Activated CD4-positive, CD25-positive, alpha-beta regulatory T cell (primary cell): ENCODE data around the gene FGF12.
A peak's percentile ranks its signal among the peaks of the same experiment; 100 is the strongest.

Experiments used
- DNase-seq, 4 experiments: peaks; one replicate each; lab custom pipeline; 2025; lab: John Stamatoyannopoulos, UW

Gene FGF12

DNA sequence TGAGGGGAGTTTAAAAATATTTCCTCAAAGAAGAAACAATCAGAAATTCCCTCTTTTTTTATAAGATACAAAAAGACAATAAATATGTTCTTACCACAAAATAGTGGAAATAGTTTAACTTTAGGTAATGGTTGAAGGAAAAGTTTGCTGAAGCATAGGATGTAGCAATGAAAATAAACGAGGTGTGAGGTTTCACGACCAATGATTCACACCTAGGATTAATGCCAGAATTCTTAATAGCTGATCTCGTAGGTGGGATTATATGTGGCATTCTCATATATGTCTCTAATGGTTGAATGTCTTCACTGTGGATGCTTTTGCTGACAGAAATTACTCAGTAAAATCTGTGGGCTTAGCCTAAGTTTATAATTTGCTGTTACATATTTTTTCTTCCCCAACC is 467.7 kb downstream of the FGF12 start:
- DNase-seq, result no peak

DNA sequence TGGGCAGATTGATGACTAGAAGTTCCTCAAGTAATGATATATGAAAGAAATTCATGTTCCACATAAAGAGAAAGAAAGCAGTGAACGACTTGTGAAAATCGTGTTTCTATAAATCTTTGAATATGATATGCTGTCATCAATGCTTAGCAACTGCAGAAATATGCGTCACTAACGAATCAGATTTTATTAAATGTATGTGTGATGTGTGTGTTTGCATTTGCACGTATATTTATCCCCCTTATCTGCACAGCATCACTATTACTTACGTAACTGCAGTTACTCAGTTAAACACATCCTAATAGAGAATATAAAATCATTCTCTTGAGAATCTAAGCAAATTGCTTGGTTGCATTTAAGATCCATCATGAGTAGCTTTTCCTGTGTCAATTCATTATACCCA is 468.6 kb downstream of the FGF12 start:
- DNase-seq, result no peak

DNA sequence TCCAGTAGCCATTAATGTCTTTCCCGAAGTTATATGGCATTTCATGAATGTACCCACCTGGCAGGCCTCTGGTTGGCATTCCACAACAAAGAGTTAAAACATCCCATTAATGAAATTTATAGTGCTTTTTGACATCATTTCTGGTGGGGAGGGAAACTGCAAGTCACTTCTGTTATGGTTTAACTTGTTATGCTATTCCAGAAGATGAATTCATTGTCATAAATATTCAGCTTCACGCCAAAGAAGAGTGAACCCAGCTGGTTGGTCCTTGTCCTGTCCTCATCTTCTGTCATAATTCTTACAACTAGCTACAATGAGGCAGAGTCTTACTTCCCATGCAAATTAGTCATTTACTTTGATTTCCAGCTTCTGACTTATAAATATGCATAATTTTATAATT is 471.5 kb downstream of the FGF12 start:
- DNase-seq, result no peak

DNA sequence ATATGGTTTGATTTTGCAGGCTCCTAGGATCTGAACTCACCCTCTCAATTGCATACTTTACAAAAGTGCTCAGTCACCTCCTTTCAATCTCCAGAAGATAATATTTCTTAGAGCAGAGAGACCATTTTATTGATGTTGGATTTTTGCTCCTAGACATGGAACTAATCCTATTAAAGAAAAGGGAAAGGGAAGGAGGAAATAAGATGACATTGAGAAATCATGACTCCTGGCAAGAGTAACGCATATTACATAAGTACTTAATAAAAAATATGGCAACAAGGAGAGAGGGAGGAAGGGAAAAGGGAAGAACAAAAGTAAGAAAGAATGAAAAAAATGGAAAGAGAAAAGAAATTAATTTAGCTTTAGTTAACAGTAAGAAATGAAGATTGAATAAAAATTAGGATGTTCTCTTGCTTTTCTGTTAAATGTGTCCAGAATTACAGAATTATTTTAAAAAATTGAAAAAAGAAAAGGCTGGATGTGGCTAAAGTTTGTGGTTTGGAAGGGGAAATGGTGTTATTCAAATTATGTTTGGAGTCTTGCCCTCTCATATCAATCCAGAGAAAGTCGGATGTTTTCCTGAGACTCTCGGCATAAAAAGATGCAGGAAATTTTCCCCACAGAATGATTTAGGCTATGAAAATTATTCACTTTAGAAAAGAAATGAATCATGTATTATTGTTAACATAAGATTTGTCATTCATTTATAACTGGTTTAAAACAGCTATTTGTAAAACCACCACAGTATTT is 474.0 kb downstream of the FGF12 start:
- no peak for DNase-seq

DNA sequence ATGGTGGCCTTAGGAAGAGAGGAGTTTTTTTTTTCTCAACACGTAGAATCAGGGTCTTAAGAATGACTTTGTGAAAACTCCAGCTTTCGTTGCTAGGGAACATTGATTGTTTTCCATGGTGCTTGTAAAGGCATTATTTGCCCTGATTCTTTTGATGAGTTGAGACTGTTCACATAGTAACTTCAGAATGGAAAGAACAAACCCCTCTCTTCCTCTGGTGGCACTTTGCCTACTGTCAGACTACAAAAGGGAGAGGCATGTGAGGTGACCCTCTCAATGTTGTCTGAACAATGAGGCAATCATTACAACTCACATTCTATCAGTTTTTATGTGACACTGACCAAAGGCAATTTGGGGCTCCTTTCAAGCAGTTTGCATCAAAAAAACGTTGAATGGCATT is 477.8 kb downstream of the FGF12 start:
- no peak for DNase-seq

DNA sequence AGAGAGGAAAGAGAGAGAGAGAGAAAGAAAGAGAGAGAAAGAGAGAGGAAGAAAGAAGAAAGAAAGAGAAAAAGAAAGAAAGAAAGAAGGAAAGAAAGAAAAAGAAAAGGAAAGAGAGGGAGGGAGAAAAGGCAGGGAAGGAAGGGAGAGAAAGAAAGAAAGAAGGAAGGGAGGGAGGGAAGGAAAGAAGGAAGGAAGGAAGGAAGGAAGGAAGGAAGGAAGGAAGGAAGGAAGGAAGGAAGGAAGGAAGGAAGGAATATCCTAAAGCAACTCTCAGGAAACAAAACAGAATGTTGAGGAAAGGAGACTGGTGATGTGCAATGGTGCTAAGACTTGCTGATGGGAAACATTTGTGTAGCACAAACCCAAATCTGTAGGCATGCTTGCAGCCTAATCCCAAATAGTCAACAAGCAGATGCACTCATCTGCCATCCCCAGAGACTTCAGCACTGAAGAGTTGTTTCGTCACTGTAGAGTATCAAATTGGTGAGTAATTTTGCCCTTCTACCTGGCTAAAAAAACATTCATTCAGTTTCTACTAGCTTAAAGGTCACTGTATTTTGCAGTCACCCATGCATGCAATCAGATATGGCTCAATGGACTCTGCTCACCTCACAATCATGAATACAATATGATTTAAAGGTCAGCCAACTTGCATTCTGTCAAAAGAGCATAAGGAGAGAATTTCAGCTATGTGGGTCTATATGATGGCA is 480.3 kb downstream of the FGF12 start:
- no peak for DNase-seq

DNA sequence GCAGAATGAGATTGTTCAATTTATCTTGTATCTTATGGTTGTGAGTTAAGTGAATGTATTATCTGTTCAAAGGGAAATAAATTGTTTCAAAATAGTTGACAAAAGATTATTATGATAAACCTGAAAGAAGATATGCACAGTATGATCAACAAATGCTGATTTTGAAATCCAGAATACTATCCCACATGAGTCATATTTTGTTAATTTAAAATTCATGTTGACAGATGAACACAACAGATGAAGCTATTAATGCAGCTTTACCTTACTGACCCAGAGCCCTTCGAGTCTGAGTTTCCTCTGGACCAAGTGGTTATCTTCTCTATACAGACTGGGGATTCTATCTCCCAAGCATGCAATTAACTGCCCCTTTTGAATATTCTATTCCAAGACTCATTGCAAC is 482.8 kb downstream of the FGF12 start:
- DNase-seq, result no peak

DNA sequence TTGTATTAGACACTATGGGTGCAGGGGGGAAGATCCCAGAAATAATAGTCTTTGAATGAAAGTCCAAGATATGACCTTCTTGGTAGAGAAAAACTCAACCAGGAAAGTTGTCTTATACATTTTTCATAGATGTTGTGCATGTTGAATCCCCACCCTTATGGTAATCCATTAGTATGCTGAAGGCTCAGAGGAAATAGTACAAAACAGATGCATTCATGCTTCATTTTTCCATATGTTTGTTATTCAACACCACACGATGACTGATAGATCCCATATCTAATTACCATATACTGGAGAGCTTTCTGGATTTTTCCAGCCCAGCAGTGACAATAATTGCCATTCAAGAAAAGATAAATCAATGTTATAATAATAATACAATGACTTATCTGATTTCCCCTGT is 487.4 kb downstream of the FGF12 start:
- no peak for DNase-seq

DNA sequence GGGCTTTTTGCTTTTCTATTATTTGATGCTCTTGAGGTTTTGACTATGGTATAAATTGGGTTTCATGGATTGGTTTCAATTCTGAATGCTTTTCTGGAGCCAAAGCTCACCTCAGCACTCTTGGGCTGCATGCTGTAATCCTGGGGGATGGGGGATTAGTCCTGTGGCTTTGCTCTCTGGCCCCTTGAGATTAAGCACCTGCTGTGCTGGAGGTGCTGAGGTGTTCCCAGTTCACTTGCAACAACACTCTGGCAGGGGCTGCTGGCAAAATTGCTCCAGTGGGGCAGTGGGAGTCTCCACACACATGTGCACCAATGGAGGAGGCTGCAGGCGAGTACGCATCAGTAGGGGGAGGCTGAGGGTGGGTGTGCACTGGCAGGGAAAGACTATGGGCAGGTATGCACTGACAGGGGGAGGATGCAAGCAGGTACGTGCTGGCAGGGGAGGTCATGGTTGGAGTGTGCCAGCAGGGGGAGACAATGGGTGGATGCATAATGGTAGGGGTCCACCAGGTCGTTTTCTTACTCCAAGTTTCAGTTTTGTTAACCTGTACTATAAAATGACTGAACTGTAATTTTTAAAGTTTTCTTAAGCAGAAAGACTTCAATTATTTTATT is 489.2 kb downstream of the FGF12 start:
- DNase-seq, result no peak

DNA sequence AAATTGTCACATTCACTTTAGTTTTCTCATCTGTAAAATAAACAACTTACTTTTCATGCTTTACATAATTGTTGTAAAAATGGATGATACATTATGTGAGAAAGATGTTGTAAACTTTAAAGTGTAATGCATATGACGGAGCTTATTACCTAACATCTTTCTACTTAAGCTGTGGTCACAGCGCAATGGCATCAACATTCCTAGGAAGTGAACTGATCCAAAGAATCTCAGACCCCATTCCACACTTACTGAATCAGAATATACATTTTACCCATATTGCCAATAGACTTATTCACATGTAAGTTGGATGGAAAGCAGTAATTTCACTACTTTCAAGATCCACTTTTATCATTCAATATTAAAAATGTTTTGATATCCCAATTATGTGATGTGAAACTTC is 497.5 kb downstream of the FGF12 start:
- no peak for DNase-seq

DNA sequence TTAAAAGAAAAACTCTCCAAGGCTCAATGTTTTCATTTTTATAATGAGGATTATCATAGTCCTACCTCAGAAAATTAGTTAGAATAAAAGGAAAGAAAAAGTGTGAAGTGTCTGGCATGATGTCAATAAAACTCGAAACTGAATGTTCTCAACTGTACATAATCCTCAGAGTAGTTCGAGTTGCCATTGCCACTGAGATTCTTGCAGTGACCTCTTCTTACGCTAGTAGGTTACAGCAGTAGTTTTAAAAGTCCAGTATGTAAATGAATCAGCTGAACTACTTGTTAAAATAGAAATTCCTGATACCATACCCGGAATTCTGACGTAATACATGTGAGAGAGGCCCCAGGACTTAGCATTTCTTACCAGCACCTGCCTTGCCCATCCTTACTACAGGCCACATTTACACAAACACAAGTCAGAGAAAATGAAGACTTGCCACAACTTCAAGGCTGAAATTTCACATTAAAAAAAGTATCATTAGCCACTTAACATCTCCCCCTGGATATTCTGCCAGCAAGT is 502.6 kb downstream of the FGF12 start:
- no peak for DNase-seq

DNA sequence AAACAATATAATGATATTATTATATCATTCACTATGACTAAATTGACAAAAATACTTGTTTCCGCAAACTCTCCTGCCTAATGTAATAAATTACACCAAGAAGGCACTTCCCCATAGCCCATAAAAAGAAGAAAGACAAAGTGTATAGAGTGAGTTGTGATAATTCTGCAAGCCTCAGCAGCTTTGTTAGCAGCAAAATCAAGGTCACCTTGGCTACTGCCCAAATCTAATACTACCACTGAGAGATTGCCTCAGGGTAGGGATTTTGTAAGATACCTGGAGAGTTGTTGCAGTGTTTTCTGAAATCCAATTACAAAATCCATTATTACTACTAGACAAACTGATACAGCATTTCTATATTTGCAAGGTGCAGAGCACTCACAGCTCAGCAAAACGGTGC is 503.5 kb downstream of the FGF12 start:
- no peak for DNase-seq

DNA sequence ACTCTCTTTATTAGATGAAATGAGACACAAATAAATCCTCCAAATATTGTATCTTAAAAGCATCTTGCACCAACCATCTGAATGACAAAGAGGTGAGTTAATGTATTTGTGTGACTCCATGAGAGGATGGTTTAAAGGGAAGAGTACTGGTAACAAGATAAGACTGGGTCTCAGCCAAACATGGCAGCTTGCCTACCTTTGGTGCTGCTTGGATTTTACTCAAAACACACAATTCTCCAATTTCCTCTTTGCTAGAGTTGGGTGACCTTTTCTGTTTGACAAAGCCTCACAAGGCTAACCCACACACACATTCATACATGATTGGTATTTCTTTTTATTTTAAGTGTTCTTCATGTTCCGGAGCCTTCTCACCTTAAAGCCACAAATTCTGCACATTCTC is 506.4 kb downstream of the FGF12 start:
- DNase-seq, result no peak

DNA sequence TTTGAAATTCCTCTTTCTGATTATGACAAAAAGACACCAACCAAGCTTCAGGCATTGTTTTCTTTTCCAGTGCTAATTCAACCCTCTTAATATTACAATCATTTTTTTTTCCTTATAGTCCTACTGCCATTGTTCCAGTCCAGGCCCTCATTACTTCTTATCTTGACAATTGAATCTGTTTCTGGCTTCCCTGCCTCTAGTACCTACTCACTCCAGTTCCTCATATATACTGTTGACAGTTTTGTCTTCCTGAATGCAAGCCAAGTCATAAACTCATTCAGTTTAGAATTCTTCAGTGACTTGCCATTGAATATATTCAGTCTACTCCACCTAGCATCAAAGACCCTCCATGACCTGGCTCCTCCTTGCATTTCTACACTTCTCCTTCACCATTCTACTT is 507.4 kb downstream of the FGF12 start:
- DNase-seq, result no peak

DNA sequence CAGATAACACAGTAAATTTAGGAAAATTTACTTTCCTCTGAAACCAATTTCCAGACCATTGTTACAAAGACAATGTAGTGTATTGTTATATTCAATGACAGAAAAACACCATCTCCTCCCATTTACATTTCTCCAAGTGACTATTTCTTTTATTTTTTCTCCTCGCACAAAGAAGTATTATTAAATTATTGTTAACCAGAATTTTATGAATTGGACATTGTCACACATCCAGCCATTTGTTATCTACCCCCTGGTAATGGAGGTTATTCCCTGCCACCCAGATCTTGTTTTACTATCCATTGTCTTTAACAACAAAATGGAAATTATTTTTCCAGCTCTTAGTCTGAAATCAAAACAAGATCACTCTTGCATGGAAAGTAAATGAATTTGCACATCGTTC is 511.3 kb downstream of the FGF12 start:
- no peak for DNase-seq

DNA sequence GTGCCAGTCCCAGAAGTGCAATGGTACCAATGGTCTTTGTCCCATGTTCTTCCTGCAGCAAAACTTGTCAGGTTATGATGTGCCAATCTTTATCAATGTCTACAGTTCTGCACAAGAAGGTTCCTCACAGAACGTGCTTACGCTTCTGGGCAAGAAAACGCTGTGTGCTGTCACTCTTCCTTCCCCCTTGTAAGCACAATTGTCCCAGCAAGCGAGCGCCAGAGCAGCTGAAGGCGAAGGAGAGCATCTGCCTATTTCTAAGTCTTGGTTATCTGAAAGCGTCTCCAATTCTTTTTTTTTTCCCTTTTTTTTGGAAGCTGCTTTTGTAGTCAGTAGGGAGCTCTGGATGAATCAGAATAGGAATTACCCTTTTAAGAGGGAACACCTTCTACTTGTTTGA is 514.4 kb downstream of the FGF12 start:
- no peak for DNase-seq

DNA sequence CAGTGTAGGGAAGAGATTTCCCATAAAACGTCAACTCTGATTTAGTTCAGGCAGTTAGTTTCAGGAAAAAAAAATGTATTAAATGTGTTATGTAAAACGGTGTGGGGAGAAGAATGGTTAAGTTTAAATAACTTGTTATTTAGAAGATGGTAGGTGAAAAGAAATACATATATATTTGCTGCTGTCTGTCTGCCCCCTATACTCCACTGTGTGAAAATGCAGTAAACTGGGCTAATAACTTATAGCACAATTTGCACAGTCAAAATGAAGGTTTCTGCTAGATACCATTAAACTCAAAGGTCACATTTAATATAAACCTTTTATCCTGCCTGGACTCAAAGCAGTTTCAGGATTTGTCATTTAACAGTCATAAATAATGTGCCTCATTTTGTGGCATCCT is 515.0 kb downstream of the FGF12 start:
- DNase-seq, result no peak

DNA sequence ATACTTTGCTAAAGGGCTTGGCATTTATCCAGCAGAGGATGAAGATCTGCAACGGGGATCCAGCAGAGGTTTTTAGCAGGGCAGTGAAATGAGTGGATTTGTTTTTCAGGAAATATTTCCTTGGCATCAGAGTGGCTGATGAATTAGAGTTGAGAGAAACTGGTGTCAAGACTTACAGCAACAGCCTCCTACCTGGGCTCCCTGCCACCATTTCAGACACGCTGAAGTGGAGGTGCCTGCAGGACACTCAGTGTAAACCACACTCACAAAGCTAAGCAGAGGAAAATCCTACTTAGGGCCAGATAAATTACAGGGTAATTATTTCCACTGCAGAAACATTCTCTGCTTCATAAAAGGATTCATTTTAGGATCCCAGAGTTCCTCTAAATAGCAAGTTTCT is 519.7 kb downstream of the FGF12 start:
- DNase-seq, result no peak

DNA sequence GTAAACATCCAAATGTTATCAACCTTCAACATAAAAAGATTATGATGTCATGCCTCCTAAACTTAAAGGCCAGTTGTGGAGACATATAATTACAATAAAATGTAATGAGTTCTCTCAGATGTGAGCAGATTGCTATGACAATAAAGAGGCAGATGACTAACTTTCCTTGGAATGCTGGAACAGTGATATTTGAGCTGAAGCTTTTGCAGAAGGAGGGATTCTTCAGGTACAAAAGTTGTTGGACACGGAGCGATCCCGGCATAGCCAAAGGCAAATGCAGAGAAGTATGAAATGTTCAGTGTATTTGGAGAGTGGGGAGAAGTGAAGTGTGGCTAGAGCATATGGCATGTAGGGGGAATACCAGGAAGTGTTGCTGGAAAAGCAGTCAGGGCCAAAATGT is 520.1 kb downstream of the FGF12 start:
- no peak for DNase-seq

DNA sequence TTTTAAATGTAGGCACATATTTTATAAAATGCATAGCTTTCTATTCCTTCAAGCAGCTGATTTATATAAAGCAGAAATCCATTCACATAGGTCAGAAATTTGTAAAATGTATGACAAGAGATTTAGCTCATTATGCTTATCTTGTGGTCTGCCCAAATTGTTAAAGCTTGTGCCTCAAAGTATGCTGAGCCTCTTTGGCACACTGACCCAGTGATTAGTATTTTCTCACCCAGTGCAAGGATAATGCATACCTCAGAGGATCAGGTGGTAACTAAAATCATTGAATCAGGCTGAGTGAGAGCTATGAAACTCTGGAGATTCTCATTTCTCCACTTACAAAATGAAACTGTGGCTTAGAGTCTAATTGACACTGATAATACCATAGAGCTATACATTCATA is 533.3 kb downstream of the FGF12 start:
- no peak for DNase-seq

DNA sequence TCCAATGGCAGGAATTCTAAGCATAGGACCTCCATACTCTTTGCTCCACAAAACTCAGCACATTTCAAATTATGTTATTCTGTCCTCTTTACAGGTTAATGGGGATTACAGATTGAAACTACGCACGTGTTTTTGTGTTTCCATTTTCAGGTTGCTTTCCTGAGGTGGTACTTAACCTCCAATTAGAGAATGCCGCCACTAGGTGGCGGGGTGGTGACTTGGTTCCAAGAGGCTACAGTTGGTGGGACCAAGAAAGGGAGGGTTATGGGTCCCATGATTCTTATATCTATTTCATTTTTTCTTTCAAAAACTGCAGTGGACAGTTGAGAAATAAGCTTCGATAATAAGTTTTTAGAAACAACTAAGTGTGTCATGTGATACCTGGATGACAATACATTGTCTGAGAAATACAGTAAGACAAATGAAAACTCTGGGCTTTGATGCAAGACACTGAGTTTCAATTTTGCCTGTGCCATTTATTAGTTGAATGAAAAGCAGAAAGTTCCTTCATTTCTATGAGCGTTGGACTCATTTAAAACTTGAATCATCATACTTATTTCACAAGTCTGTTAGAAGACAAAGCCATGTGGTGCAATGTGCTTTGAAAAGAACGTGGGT is 539.0 kb downstream of the FGF12 start:
- DNase-seq, result peak in 3 of 4 experiments; percentile 0 to 5 (median 1)

DNA sequence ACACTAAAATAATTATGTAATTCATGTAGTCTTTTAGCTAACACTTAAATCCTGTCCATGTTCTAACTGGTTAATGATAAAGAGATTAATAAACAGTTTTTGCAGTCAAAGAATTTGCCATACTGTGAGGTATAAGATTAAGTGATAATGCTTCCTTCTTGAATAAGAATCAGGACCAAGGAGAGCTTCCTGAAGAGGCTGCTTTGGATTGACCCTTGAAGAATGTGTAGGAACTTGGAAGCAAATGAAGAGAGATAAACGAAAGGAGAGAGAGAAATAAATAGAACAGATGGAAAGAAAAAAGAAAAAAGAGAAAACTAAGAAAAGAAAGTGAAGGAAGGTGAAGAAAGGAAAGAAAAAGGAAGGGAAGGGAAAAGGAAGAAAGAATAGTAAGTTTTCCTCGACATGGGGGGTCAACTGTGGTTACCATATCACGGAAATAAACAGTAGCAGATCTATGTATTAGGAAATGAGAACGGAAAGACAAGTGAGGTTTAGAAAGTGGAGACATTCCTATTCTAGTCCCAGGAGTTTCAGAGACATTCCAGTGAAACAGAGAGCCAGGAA is 539.8 kb downstream of the FGF12 start:
- no peak for DNase-seq
